Measurements from ENCODE around the gene MAP2K3. TPM values are rescaled to one million over a fixed set of nuclear protein-coding genes. Genes with fewer than 3 reads are reported as not detected.

MAP2K3 gene
- total and polyA plus RNA-seq, 2 donors (not counting 1 experiment from before 2014, with no cell fraction given), result 23.8 to 80.9 TPM

DNA sequence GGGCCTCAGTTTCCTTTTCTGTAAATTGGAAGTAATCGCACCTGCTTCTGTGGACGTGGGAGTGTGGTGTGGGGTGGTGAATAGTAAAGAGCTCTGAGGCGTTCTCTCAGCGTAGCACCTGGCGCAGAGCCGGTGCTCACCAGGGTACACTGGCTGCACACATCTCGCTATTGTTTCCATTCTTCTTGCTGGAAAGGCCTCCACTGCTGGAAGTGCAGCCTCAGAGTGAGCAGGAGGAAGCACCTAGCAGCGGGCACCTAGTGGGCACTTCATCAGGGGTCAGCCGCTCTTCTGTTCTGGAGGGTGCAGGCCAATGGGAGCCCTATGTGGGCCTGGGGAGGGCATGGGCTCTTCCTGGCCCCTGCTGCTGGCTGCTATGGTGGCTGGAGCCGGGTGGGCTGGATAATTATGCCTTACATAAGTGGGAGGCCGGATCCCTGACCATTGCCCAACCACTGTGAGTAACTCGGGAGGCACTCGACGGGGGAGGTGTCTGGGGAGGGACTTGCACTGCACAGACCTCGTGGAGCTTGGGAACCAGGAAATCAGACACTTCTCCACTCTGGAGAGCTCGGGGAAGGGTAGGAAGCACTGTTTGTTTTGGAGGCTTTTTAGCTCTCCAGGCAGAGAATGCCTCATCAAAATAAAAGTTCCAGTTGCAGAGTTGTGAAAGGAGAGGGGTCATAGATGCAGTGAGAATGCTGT lies 1.7 kb downstream of the MAP2K3 start:
- H3K36me3 ChIP-seq (ENCODE audit: control insufficient read depth, insufficient read depth, low read length), result peaks cover 5% of the 10 kb centered on the region
- H2AFZ ChIP-seq (ENCODE audit: low read length), result no peak overlapping the region
- DNase-seq (ENCODE audit: low read depth in 2 of 2), result peak; percentile 99
- H4K20me1 ChIP-seq (ENCODE audit: control insufficient read depth, extremely low read depth, insufficient read depth, low read length), result peaks cover 2% of the 10 kb centered on the region
- H3K79me2 ChIP-seq (ENCODE audit: control insufficient read depth, insufficient read depth, low read length), result peaks cover 63% of the 10 kb centered on the region
- H3K4me2 ChIP-seq (ENCODE audit: extremely low read depth, insufficient read depth, low read length), result peak overlapping the region; percentile 97
- H3K4me1 ChIP-seq (ENCODE audit: control insufficient read depth, extremely low read depth, insufficient read depth, low read length), result peaks cover 48% of the 10 kb centered on the region
- peak overlapping the region; percentile 96 for H3K27ac ChIP-seq (ENCODE audit: insufficient read depth, low read length)
- TF ChIP-seq EZH2 (IDR thresholded peaks at IDR 0.05; ENCODE audit: low read length, missing control alignments), result no peak
- TF ChIP-seq, protein P1, sequence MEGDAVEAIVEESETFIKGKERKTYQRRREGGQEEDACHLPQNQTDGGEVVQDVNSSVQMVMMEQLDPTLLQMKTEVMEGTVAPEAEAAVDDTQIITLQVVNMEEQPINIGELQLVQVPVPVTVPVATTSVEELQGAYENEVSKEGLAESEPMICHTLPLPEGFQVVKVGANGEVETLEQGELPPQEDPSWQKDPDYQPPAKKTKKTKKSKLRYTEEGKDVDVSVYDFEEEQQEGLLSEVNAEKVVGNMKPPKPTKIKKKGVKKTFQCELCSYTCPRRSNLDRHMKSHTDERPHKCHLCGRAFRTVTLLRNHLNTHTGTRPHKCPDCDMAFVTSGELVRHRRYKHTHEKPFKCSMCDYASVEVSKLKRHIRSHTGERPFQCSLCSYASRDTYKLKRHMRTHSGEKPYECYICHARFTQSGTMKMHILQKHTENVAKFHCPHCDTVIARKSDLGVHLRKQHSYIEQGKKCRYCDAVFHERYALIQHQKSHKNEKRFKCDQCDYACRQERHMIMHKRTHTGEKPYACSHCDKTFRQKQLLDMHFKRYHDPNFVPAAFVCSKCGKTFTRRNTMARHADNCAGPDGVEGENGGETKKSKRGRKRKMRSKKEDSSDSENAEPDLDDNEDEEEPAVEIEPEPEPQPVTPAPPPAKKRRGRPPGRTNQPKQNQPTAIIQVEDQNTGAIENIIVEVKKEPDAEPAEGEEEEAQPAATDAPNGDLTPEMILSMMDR (conservative IDR thresholded peaks at IDR 0.05 in 1 of 2, IDR thresholded peaks at IDR 0.05 in 1 of 2; ENCODE audit: low read depth in 1 of 2, low read length in 2 of 2), result no peak
- peak overlapping the region; percentile 87 to 99 (median 94) for H3K4me3 ChIP-seq (replicated peaks in 1 of 4; ENCODE audit: control extremely low read depth in 1 of 4, insufficient read depth in 1 of 4, low read depth in 3 of 4, low read length in 4 of 4)
- no peaks in the 10 kb centered on the region for H3K27me3 ChIP-seq (ENCODE audit: control insufficient read depth, insufficient read depth, low read length)
- H3K9me3 ChIP-seq (ENCODE audit: control insufficient read depth, insufficient read depth, low read depth, low read length), result no peaks in the 10 kb centered on the region
- peak overlapping the region; percentile 94 for H3K9ac ChIP-seq (ENCODE audit: insufficient read depth, low read length)

DNA sequence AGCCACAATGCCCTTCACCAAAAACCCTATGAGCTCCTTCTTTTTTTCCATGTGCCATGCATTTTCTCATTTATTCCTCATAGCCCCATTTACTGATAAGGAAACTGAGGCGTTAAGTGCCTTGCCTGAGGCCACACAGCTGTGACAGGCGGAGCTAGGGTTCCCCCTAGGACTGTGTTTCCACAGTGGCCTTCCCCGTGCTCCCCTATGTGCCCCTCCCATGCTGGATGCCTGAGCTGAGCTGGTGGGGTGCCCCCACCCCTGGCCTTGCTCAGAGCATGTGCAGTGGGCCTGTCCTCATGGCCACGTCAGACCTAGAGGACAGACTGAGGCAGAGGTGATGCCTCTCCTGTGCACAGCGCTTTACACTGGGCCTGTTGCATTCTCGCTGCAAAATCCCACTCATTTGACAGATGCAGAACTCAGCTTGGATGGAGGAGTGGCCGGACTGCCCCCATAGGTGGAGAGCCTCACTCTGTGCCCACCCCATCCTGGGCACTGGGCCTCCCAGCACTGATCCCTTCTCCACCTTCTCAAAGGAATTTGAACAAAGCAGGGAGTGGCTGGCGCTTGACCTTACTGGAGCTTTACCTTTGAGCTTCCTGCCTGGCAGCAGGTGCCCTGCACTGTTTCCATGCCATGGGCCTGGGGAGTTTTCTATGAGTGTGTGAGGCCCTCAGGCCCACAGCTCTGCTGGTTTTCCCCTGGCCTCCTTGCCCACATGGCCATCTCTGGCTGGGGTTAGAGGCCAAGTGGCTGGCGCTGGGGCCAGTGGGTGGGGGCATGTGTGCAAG lies 2.6 kb downstream of the MAP2K3 start:
- Histone ChIP-seq H3K4me2 (ENCODE audit: extremely low read depth, insufficient read depth, low read length) (peak overlapping the region; percentile 97), H3K9ac (ENCODE audit: insufficient read depth, low read length) (peak overlapping the region; percentile 73), H4K20me1 (ENCODE audit: control insufficient read depth, extremely low read depth, insufficient read depth, low read length) (peaks cover 2% of the 10 kb centered on the region), H3K9me3 (ENCODE audit: control insufficient read depth, insufficient read depth, low read depth, low read length) (no peaks in the 10 kb centered on the region), H3K27ac (ENCODE audit: insufficient read depth, low read length) (peak overlapping the region; percentile 96), H3K4me3 (replicated peaks in 1 of 4; ENCODE audit: control extremely low read depth in 1 of 4, insufficient read depth in 1 of 4, low read depth in 3 of 4, low read length in 4 of 4) (peak overlapping the region; percentile 35 to 99 (median 92)), H3K79me2 (ENCODE audit: control insufficient read depth, insufficient read depth, low read length) (peaks cover 72% of the 10 kb centered on the region), H2AFZ (ENCODE audit: low read length) (no peak overlapping the region), H3K27me3 (ENCODE audit: control insufficient read depth, insufficient read depth, low read length) (no peaks in the 10 kb centered on the region), H3K36me3 (ENCODE audit: control insufficient read depth, insufficient read depth, low read length) (peaks cover 9% of the 10 kb centered on the region), H3K4me1 (ENCODE audit: control insufficient read depth, extremely low read depth, insufficient read depth, low read length) (peaks cover 43% of the 10 kb centered on the region)
- DNase-seq (ENCODE audit: low read depth in 2 of 2), result no peak
- TF ChIP-seq, protein P1 (conservative IDR thresholded peaks at IDR 0.05 in 1 of 2, IDR thresholded peaks at IDR 0.05 in 1 of 2; ENCODE audit: low read depth in 1 of 2, low read length in 2 of 2), result no peak
- TF ChIP-seq EZH2 (IDR thresholded peaks at IDR 0.05; ENCODE audit: low read length, missing control alignments), result no peak

DNA sequence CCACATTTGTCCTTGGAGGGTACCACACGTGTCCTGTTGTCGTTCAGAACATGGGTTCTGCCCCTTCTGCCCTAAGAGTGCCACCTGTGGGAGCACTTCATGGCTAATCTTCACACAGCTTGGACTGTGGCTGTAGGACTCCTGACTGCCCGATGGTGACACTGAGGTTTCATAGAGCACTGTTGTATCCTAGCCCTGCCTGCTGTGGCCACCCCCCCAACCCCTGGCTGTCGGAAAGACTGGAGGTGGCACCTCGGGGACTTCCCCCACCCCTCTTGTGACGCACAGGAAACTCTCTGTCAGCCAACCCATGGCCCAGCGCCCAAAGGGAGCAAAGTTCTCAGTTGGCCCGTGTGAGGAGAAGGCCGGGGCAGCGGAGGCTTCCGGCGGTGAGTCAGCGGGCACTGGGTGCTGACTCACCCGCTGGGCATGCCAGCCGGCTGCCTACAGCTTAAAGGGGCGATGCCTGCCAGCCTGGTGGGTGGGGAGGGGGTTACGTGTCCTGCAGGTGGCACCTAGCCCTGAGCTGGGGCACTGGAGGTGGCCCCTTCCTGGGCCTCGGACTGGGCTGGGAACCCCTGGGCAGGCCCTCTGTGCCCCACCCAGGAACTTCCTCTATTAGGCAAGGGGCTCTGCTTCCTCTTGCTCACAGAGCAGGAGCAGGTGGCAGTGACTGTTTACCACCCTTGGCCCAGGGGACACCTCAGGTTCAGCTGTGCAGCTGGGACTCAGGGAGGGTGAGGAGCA lies 3.4 kb downstream of the MAP2K3 start:
- no peak for TF ChIP-seq EZH2 (IDR thresholded peaks at IDR 0.05; ENCODE audit: low read length, missing control alignments)
- TF ChIP-seq, protein P1 (conservative IDR thresholded peaks at IDR 0.05 in 1 of 2, IDR thresholded peaks at IDR 0.05 in 1 of 2; ENCODE audit: low read depth in 1 of 2, low read length in 2 of 2), result no peak
- peaks cover 38% of the 10 kb centered on the region for H3K4me1 ChIP-seq (ENCODE audit: control insufficient read depth, extremely low read depth, insufficient read depth, low read length)

More for the DNA sequence above, 3.4 kb downstream of the MAP2K3 start:
- peak; percentile 93 to 96 for DNase-seq (ENCODE audit: low read depth in 2 of 2)
- peak overlapping the region; percentile 97 for H3K4me2 ChIP-seq (ENCODE audit: extremely low read depth, insufficient read depth, low read length)
- peak overlapping the region in 3 of 4 experiments; percentile 35 to 99 (median 96) for H3K4me3 ChIP-seq (replicated peaks in 1 of 4; ENCODE audit: control extremely low read depth in 1 of 4, insufficient read depth in 1 of 4, low read depth in 3 of 4, low read length in 4 of 4)
- peak overlapping the region; percentile 73 for H3K9ac ChIP-seq (ENCODE audit: insufficient read depth, low read length)
- no peaks in the 10 kb centered on the region for H3K27me3 ChIP-seq (ENCODE audit: control insufficient read depth, insufficient read depth, low read length)
- peak overlapping the region; percentile 96 for H3K27ac ChIP-seq (ENCODE audit: insufficient read depth, low read length)
- peaks cover 10% of the 10 kb centered on the region for H3K36me3 ChIP-seq (ENCODE audit: control insufficient read depth, insufficient read depth, low read length)
- no peaks in the 10 kb centered on the region for H3K9me3 ChIP-seq (ENCODE audit: control insufficient read depth, insufficient read depth, low read depth, low read length)
- no peak overlapping the region for H2AFZ ChIP-seq (ENCODE audit: low read length)
- peaks cover 3% of the 10 kb centered on the region for H4K20me1 ChIP-seq (ENCODE audit: control insufficient read depth, extremely low read depth, insufficient read depth, low read length)
- H3K79me2 ChIP-seq (ENCODE audit: control insufficient read depth, insufficient read depth, low read length), result peaks cover 80% of the 10 kb centered on the region
